Astrocyte (in vitro differentiated cells and primary cell): ENCODE results near the gene CD180. TPM values are rescaled to one million over a fixed set of nuclear protein-coding genes. Genes with fewer than 3 reads are reported as not detected.
A peak's percentile ranks its signal among the peaks of the same experiment; 100 is the strongest.

Experiments
- DNase-seq: peaks from one replicate; pipeline ENCODE4 v3.0.0-alpha.2; 2010; ENCODE audit warnings: low read depth
- FAIRE-seq: peaks from 2 replicates; lab custom pipeline; 2011; peaks lifted over from hg19 to GRCh38; lab: Jason Lieb, UNC
- H2AFZ ChIP-seq: 2 replicates; pipeline ENCODE4 v1.6.0; 2012; ENCODE audit warnings: low read depth, low read length, inconsistent platforms
- H3K27ac ChIP-seq: 2 replicates; pipeline ENCODE4 v1.5.1; 2011; ENCODE audit warnings: low read depth, low read length, inconsistent platforms
- H3K27me3 ChIP-seq: 2 replicates; pipeline ENCODE4 v1.6.0; 2011; ENCODE audit warnings: low read length, inconsistent platforms; ENCODE audit not compliant: insufficient read depth
- H3K36me3 ChIP-seq: 2 replicates; pipeline ENCODE4 v1.5.1; 2011; ENCODE audit warnings: low read length, inconsistent platforms; ENCODE audit not compliant: insufficient read depth
- H3K4me1 ChIP-seq: 2 replicates; pipeline ENCODE4 v1.5.1; 2011; ENCODE audit warnings: low read length, inconsistent platforms; ENCODE audit not compliant: insufficient read depth
- H3K4me2 ChIP-seq: 2 replicates; pipeline ENCODE4 v1.6.0; 2012; ENCODE audit warnings: low read length, inconsistent platforms
- H3K4me3 ChIP-seq: 2 replicates; pipeline ENCODE4 v1.5.1; 2011; ENCODE audit warnings: low read depth, mild to moderate bottlenecking, low read length, inconsistent platforms; ENCODE audit not compliant: insufficient read depth
- H3K79me2 ChIP-seq: 2 replicates; pipeline ENCODE4 v1.6.0; 2012; ENCODE audit warnings: mild to moderate bottlenecking, low read length, inconsistent platforms; ENCODE audit not compliant: insufficient read depth
- H3K9ac ChIP-seq: 2 replicates; pipeline ENCODE4 v1.6.0; 2012; ENCODE audit warnings: mild to moderate bottlenecking, low read length, inconsistent platforms
- H3K9me3 ChIP-seq: 2 replicates; pipeline ENCODE4 v1.5.1; 2012; ENCODE audit warnings: low read depth, mild to moderate bottlenecking, low read length, inconsistent platforms; ENCODE audit not compliant: insufficient read depth
- H4K20me1 ChIP-seq: 2 replicates; pipeline ENCODE4 v1.6.0; 2012; ENCODE audit warnings: low read length, inconsistent platforms; ENCODE audit not compliant: insufficient read depth
- H3K27ac Mint-ChIP-seq: one replicate; pipeline ENCODE4 v1.8.0; 2021; ENCODE audit warnings: mild to moderate bottlenecking, mixed read lengths; ENCODE audit not compliant: unreplicated experiment
- H3K27me3 Mint-ChIP-seq: one replicate; pipeline ENCODE4 v1.8.0; 2021; ENCODE audit warnings: low read depth, mixed read lengths; ENCODE audit not compliant: unreplicated experiment
- H3K36me3 Mint-ChIP-seq: one replicate; pipeline ENCODE4 v1.8.0; 2021; ENCODE audit warnings: low read depth, mixed read lengths; ENCODE audit not compliant: unreplicated experiment
- H3K4me1 Mint-ChIP-seq: one replicate; pipeline ENCODE4 v1.8.0; 2021; ENCODE audit warnings: low read depth, mixed read lengths; ENCODE audit not compliant: unreplicated experiment
- H3K4me3 Mint-ChIP-seq: one replicate; pipeline ENCODE4 v1.8.0; 2021; ENCODE audit warnings: mild to moderate bottlenecking, moderate library complexity, mixed read lengths; ENCODE audit not compliant: unreplicated experiment
- H3K9me3 Mint-ChIP-seq: one replicate; pipeline ENCODE4 v1.8.0; 2021; ENCODE audit warnings: mild to moderate bottlenecking, mixed read lengths; ENCODE audit not compliant: unreplicated experiment
- CTCF ChIP-seq: IDR thresholded peaks from 2 replicates; pipeline ENCODE4 v1.5.1; 2011; ENCODE audit warnings: low read depth, mild to moderate bottlenecking, inconsistent platforms, low read length, moderate library complexity; ENCODE audit not compliant: insufficient read depth
- EZH2 ChIP-seq: IDR thresholded peaks from 2 replicates; pipeline ENCODE4 v1.6.1; 2012; ENCODE audit warnings: mild to moderate bottlenecking, low read length, inconsistent platforms; ENCODE audit not compliant: insufficient read depth
- total RNA-seq: library from RNA; stranded (reverse); gene quantifications from 2 replicates; pipeline ENCODE4 v1.2.1, GENCODE V29; 2021

CD180 gene
- total RNA-seq, 1 donor from 2014 or later = not detected

GRCh38 chr5:67165526-67166459, 30.8 kb downstream of the CD180 start:
- DNase-seq (peak; percentile 56), FAIRE-seq (no peak)
- H3K4me1 ChIP-seq = peaks cover 9% of the 10 kb centered on the region
- peaks cover 18% of the 10 kb centered on the region for H3K36me3 ChIP-seq
- H3K27ac ChIP-seq = no peak overlapping the region
- peaks cover 3% of the 10 kb centered on the region for H3K4me1 Mint-ChIP-seq
- peak overlapping the region; percentile 58 for H3K27ac Mint-ChIP-seq
- H3K36me3 Mint-ChIP-seq = peaks cover 12% of the 10 kb centered on the region
- no peaks in the 10 kb centered on the region for H4K20me1 ChIP-seq
- no peaks in the 10 kb centered on the region for H3K9me3 ChIP-seq
- H3K79me2 ChIP-seq = no peaks in the 10 kb centered on the region
- peak overlapping the region; percentile 8 for H3K4me3 ChIP-seq
- peak overlapping the region; percentile 68 for H3K9ac ChIP-seq
- H3K4me2 ChIP-seq = peak overlapping the region; percentile 64
- no peak overlapping the region for H3K4me3 Mint-ChIP-seq
- no peaks in the 10 kb centered on the region for H3K9me3 Mint-ChIP-seq
- H3K27me3 ChIP-seq = no peaks in the 10 kb centered on the region
- H2AFZ ChIP-seq = peak overlapping the region; percentile 75
- no peaks in the 10 kb centered on the region for H3K27me3 Mint-ChIP-seq
- no peak for TF ChIP-seq EZH2
- peak; percentile 64 for TF ChIP-seq CTCF

- Mint-ChIP-seq H3K27ac (no peak overlapping the region), H3K4me1 (peaks cover 4% of the 10 kb centered on the region), H3K36me3 (peaks cover 12% of the 10 kb centered on the region), H3K9me3 (no peaks in the 10 kb centered on the region), H3K27me3 (no peaks in the 10 kb centered on the region), H3K4me3 (no peak overlapping the region)
- no peak for TF ChIP-seq CTCF
- TF ChIP-seq EZH2 = no peak
- Histone ChIP-seq H3K36me3 (peaks cover 20% of the 10 kb centered on the region), H3K4me2 (no peak overlapping the region), H3K4me1 (peaks cover 9% of the 10 kb centered on the region), H3K9me3 (no peaks in the 10 kb centered on the region), H4K20me1 (no peaks in the 10 kb centered on the region), H3K27me3 (no peaks in the 10 kb centered on the region), H2AFZ (no peak overlapping the region), H3K27ac (no peak overlapping the region), H3K9ac (no peak overlapping the region), H3K79me2 (no peaks in the 10 kb centered on the region), H3K4me3 (no peak overlapping the region)
- no peak for DNase-seq
- FAIRE-seq = no peak
Measured at GRCh38 chr5:67164856-67165525, 31.6 kb downstream of the CD180 start.
